HepG2 (cell line): ENCODE results near the gene KIF1C. TPM values are rescaled to one million over a fixed set of nuclear protein-coding genes. Genes with fewer than 3 reads are reported as not detected.

ENCODE experiments used
- CC2D1A ChIP-seq: sonication (generic); formaldehyde crosslinking; IDR thresholded peaks from 2 replicates; pipeline ENCODE4 v1.8.1; 2023; ENCODE audit warnings: mild to moderate bottlenecking, missing genetic modification reagents
- HDAC1 ChIP-seq: sonication (generic); formaldehyde crosslinking; IDR thresholded peaks from 2 replicates; pipeline ENCODE4 v1.5.1; 2020; ENCODE audit warnings: mild to moderate bottlenecking, missing genetic modification reagents
- MAFK ChIP-seq, 2 experiments: IDR thresholded peaks in 1 of 2; conservative IDR thresholded peaks in 1 of 2; 2 replicates each; pipeline ENCODE4 v1.6.1; 2011; ENCODE audit warnings: improper control_type of control experiment in 2 of 2, low read length in 2 of 2
- MBD4 ChIP-seq: IDR thresholded peaks from 2 replicates; pipeline ENCODE4 v1.6.1; 2012; ENCODE audit warnings: low read length, inconsistent platforms, borderline replicate concordance
- MTF1 ChIP-seq: sonication (generic); formaldehyde crosslinking; IDR thresholded peaks from 2 replicates; pipeline ENCODE4 v1.5.0; 2020; ENCODE audit warnings: missing genetic modification reagents
- NCOR1 ChIP-seq: fragments of 200-600 bp; sonication (generic); IDR thresholded peaks from 2 replicates; pipeline ENCODE4 v1.7.0; 2017; ENCODE audit warnings: antibody characterized with exemption, low read length, borderline replicate concordance
- NFE2 ChIP-seq: sonication (generic); formaldehyde crosslinking; IDR thresholded peaks from 2 replicates; pipeline ENCODE4 v1.4.0; 2020; ENCODE audit warnings: missing genetic modification reagents
- RBFOX2 ChIP-seq: fragments of 200-400 bp; formaldehyde crosslinking; IDR thresholded peaks from 2 replicates; pipeline ENCODE4 v1.6.1; 2017; ENCODE audit warnings: low read depth, mild to moderate bottlenecking, low read length
- RFX1 ChIP-seq: fragments of 450-650 bp; IDR thresholded peaks from 2 replicates; pipeline ENCODE4 v1.6.1; 2017
- TAF1 ChIP-seq: sonication (generic); formaldehyde crosslinking; IDR thresholded peaks from 2 replicates; pipeline ENCODE4 v1.4.0; 2020; ENCODE audit warnings: missing genetic modification reagents
- TARDBP ChIP-seq: sonication (generic); formaldehyde crosslinking; IDR thresholded peaks from 2 replicates; pipeline ENCODE4 v1.8.0; 2022; ENCODE audit warnings: mild to moderate bottlenecking, missing genetic modification reagents
- TEAD3 ChIP-seq: optimal IDR thresholded peaks from 2 replicates; pipeline ENCODE3; 2016; ENCODE audit warnings: borderline replicate concordance
- TGIF2 ChIP-seq: IDR thresholded peaks from 2 replicates; pipeline ENCODE4 v1.6.1; 2016; ENCODE audit warnings: control low read depth, missing compliant biosample characterization
- XRCC5 ChIP-seq: fragments of 200-400 bp; formaldehyde crosslinking; optimal IDR thresholded peaks from 2 replicates; pipeline ENCODE3; 2017; ENCODE audit warnings: mild to moderate bottlenecking, low read length
- ZBTB21 ChIP-seq: sonication (generic); formaldehyde crosslinking; IDR thresholded peaks from 2 replicates; pipeline ENCODE4 v1.4.0; 2020; ENCODE audit warnings: missing genetic modification reagents
- ZFX ChIP-seq: sonication (generic); formaldehyde crosslinking; IDR thresholded peaks from 2 replicates; pipeline ENCODE4 v1.4.0; 2020; ENCODE audit warnings: mild to moderate bottlenecking, low read depth, missing genetic modification reagents, moderate library complexity
- ZNF280B ChIP-seq: sonication (generic); formaldehyde crosslinking; IDR thresholded peaks from 2 replicates; pipeline ENCODE4 v1.5.0; 2020; ENCODE audit warnings: missing genetic modification reagents, mild to moderate bottlenecking, borderline replicate concordance
- ZNF34 ChIP-seq: sonication (generic); formaldehyde crosslinking; IDR thresholded peaks from 2 replicates; pipeline ENCODE4 v1.4.0; 2020; ENCODE audit warnings: mild to moderate bottlenecking, missing genetic modification reagents, borderline replicate concordance
- ZNF441 ChIP-seq: sonication (generic); formaldehyde crosslinking; IDR thresholded peaks from 2 replicates; pipeline ENCODE4 v1.7.0; 2021; ENCODE audit warnings: missing genetic modification reagents, borderline replicate concordance
- ZNF569 ChIP-seq: sonication (generic); formaldehyde crosslinking; IDR thresholded peaks from 2 replicates; pipeline ENCODE4 v1.5.0; 2020; ENCODE audit warnings: mild to moderate bottlenecking, missing genetic modification reagents, moderate library complexity, borderline replicate concordance
- ZNF660 ChIP-seq: sonication (generic); formaldehyde crosslinking; IDR thresholded peaks from 2 replicates; pipeline ENCODE4 v1.5.1; 2020; ENCODE audit warnings: mild to moderate bottlenecking, low read depth, missing genetic modification reagents, borderline replicate concordance
- ZNF83 ChIP-seq: sonication (generic); formaldehyde crosslinking; IDR thresholded peaks from 2 replicates; pipeline ENCODE4 v1.4.0; 2020; ENCODE audit warnings: missing genetic modification reagents, mild to moderate bottlenecking, borderline replicate concordance
- polyA plus RNA-seq, 8 experiments: library from polyadenylated mRNA; depleted of rRNA in 3 of 8; stranded (reverse) in 7 of 8; unstranded in 1 of 8; fragments of >200 nt; fragmentation: Illumina TruSeq in 4 of 8; extraction: Trizol in 4 of 8; gene quantifications; 2 replicates each; pipeline versions ENCODE4 v1.2.1 to v1.2.3, GENCODE V29; 2011 to 2016; ENCODE audit warnings: low read depth in 4 of 8, missing spikeins in 1 of 8, mixed read lengths in 1 of 8; ENCODE audit not compliant: insufficient read depth in 1 of 8
- total RNA-seq, 5 experiments: library from RNA; depleted of rRNA; stranded (reverse); fragments of >200 nt; fragmentation: Illumina TruSeq; extraction: Trizol; gene quantifications; 2 replicates each; pipeline ENCODE4 v1.2.3, GENCODE V29; 2016; ENCODE audit warnings: low read depth in 1 of 5
- TF ChIP-seq, protein P1 (sequence below): sonication (generic); formaldehyde crosslinking; IDR thresholded peaks from 2 replicates; pipeline ENCODE4 v1.4.0; 2020; ENCODE audit warnings: missing genetic modification reagents
- TF ChIP-seq, protein P2 (sequence below): sonication (generic); formaldehyde crosslinking; IDR thresholded peaks from 2 replicates; pipeline ENCODE4 v1.4.0; 2020; ENCODE audit warnings: mild to moderate bottlenecking, missing genetic modification reagents

The KIF1C gene
- total and polyA plus RNA-seq, 2 of the 13 experiments (the other 11 are each of a cell fraction or from before 2014, with no cell fraction given) = 70.0 to 104 TPM

GRCh38 chr17:4949321-4950074 lies 48.3 kb upstream of the KIF1C start (continued):
- TF ChIP-seq, protein P1, sequence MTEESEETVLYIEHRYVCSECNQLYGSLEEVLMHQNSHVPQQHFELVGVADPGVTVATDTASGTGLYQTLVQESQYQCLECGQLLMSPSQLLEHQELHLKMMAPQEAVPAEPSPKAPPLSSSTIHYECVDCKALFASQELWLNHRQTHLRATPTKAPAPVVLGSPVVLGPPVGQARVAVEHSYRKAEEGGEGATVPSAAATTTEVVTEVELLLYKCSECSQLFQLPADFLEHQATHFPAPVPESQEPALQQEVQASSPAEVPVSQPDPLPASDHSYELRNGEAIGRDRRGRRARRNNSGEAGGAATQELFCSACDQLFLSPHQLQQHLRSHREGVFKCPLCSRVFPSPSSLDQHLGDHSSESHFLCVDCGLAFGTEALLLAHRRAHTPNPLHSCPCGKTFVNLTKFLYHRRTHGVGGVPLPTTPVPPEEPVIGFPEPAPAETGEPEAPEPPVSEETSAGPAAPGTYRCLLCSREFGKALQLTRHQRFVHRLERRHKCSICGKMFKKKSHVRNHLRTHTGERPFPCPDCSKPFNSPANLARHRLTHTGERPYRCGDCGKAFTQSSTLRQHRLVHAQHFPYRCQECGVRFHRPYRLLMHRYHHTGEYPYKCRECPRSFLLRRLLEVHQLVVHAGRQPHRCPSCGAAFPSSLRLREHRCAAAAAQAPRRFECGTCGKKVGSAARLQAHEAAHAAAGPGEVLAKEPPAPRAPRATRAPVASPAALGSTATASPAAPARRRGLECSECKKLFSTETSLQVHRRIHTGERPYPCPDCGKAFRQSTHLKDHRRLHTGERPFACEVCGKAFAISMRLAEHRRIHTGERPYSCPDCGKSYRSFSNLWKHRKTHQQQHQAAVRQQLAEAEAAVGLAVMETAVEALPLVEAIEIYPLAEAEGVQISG (CRISPR knock-in tag) = no peak; the same call in 1 of the 2 replicates
- TF ChIP-seq HDAC1 (0 out of 2 replicates have a peak, but pooled peaks have one; percentile 50), XRCC5 (peak; percentile 9), RFX1 (no peak), MAFK (conservative IDR thresholded peaks at IDR 0.05 in 1 of 2, IDR thresholded peaks at IDR 0.05 in 1 of 2; ENCODE audit: low read length in 2 of 2) (no peak), TGIF2 (CRISPR knock-in tag) (peak; percentile 51; the same call in 1 of the 2 replicates), ZNF569 (CRISPR knock-in tag) (no peak), CC2D1A (no peak), RBFOX2 (peak; percentile 94), TEAD3 (CRISPR knock-in tag) (peak; percentile 31), ZBTB21 (no peak), TARDBP (CRISPR knock-in tag) (0 out of 2 replicates have a peak, but pooled peaks have one; percentile 30), ZNF34 (CRISPR knock-in tag) (no peak), MTF1 (CRISPR knock-in tag) (no peak), NCOR1 (0 out of 2 replicates have a peak, but pooled peaks have one; percentile 18), ZNF83 (no peak), ZNF660 (no peak), MBD4 (no peak), TAF1 (peak; percentile 62; the same call in 1 of the 2 replicates), ZFX (0 out of 2 replicates have a peak, but pooled peaks have one; percentile 13), ZNF280B (no peak; the same call in 1 of the 2 replicates), ZNF441 (CRISPR knock-in tag) (no peak), NFE2 (CRISPR knock-in tag) (no peak)
- TF ChIP-seq, protein P2, sequence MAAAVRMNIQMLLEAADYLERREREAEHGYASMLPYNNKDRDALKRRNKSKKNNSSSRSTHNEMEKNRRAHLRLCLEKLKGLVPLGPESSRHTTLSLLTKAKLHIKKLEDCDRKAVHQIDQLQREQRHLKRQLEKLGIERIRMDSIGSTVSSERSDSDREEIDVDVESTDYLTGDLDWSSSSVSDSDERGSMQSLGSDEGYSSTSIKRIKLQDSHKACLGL = peak; percentile 70
